GM12875 (cell line): ENCODE measurements around the gene SPRY1.

Experiments used
- H3K4me3 ChIP-seq: one replicate; pipeline ENCODE4 v1.5.1; 2011; ENCODE audit warnings: low read depth, low read length, control low read depth
- CTCF ChIP-seq: IDR thresholded peaks from 2 replicates; pipeline ENCODE4 v1.5.1; 2011; ENCODE audit warnings: low read depth, mild to moderate bottlenecking, control low read depth, inconsistent platforms, low read length, moderate library complexity, borderline replicate concordance; ENCODE audit not compliant: insufficient read depth

Gene SPRY1

DNA sequence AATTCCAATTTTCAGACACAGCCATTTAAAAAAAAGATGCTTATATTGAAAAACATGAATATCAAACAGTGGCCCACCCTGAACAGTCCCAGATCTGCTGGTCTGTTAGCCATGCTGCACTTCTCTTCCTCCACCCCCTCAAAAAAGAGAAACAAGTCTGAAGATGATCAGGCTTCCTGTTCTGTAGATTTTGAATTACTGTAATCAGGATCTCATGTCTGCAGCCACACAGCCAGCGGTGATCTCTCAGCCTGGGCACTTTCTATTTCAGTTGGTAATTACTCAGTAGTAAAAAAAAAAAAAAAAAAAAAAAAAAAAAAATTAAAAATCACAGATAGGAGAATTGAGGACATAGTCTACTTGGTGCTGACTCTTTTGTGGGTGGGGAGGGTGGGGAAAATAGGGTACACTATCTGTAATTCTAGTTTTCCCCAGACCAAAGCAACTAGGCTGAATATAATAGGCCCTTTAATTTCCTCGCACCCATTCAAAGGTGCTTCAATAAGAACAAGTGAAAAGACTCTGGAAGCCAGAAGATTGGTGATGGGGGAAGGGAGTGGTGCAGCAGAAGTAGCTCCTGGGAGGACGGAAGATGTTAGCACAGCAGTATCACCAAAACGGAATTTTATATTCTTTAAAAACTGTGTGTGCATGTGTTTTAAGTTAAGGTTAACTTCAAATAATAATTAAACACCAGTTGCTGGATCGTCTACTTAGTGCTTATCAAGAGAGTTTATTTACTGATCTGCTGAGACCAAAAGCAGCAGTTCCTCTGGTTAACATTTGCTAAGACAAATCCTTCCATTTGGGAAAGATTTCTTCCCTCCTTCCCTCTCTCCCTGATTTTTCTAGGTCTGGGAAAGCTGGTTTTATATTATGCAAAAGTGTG, 47.0 kb downstream of the SPRY1 start:
- no peak for TF ChIP-seq CTCF
- no peak overlapping the region for H3K4me3 ChIP-seq

GRCh38 chr4:123444290-123444731, 47.7 kb downstream of the SPRY1 start:
- TF ChIP-seq CTCF, result no peak
- H3K4me3 ChIP-seq, result no peak overlapping the region

GRCh38 chr4:123446865-123447474, 50.4 kb downstream of the SPRY1 start:
- H3K4me3 ChIP-seq, result no peak overlapping the region

GRCh38 chr4:123449362-123449761, 52.8 kb downstream of the SPRY1 start:
- H3K4me3 ChIP-seq, result no peak overlapping the region
- no peak for TF ChIP-seq CTCF

More at GRCh38 chr4:123446865-123447474, 50.4 kb downstream of the SPRY1 start:
- TF ChIP-seq CTCF, result no peak

DNA sequence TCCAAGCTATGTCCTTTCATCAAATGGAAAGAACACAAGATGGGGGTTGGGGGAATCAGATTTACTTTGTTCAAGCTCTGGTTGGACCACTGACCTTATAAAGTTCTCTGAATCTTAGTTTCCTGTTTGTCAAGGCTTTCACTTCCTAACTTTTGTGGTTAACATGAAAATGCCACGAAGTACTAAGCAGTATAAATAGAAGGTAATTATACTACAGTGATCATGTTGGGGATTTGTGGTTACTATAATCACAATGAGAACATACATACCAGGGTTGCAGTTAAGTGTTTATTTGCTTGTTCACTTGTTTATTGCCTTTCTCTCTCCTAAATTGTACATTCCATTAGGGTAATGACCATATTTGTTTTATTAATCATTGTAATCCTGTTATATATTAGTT, 53.2 kb downstream of the SPRY1 start:
- H3K4me3 ChIP-seq, result no peak overlapping the region
- no peak for TF ChIP-seq CTCF

GRCh38 chr4:123450393-123450792, 53.8 kb downstream of the SPRY1 start:
- TF ChIP-seq CTCF, result no peak
- H3K4me3 ChIP-seq, result no peak overlapping the region
